CD14-positive monocyte (primary cell): ENCODE data around the gene RPS19BP1. TPM values are rescaled to one million over a fixed set of nuclear protein-coding genes. Genes with fewer than 3 reads are reported as not detected.

Experiments
- DNase-seq, 3 donors: peaks; one replicate each; pipeline ENCODE4 v3.0.0-alpha.2; 2011 to 2022
- H2AFZ ChIP-seq: 2 replicates; pipeline ENCODE4 v1.6.0; 2012; ENCODE audit warnings: mild to moderate bottlenecking, low read depth, low read length, inconsistent platforms; ENCODE audit not compliant: insufficient read depth, poor library complexity, severe bottlenecking
- H3K27ac ChIP-seq, 2 donors: 1 replicate in 1 of 2; 2 replicates in 1 of 2; pipeline ENCODE4 v1.5.1; 2012 to 2013; ENCODE audit warnings: low read length in 2 of 2, control low read depth in 1 of 2, inconsistent platforms in 1 of 2, low read depth in 1 of 2, mild to moderate bottlenecking in 1 of 2
- H3K27me3 ChIP-seq, 2 donors: one replicate each; pipeline versions ENCODE4 v1.6.0 to v1.6.1; 2011 to 2013; ENCODE audit warnings: low read length in 2 of 2; ENCODE audit not compliant: control insufficient read depth in 2 of 2, insufficient read depth in 2 of 2
- H3K36me3 ChIP-seq, 2 donors: replicated peaks in 1 of 2; 1 replicate in 1 of 2; 2 replicates in 1 of 2; pipeline versions ENCODE4 v1.5.1 to v1.6.1; 2012 to 2013; ENCODE audit warnings: low read length in 2 of 2, control low read depth in 1 of 2, inconsistent platforms in 1 of 2, mild to moderate bottlenecking in 1 of 2; ENCODE audit not compliant: insufficient read depth in 2 of 2, control insufficient read depth in 1 of 2
- H3K4me1 ChIP-seq, 2 donors: 1 replicate in 1 of 2; 2 replicates in 1 of 2; pipeline versions ENCODE4 v1.5.1 to v1.6.1; 2012 to 2013; ENCODE audit warnings: low read length in 2 of 2, control low read depth in 1 of 2, inconsistent platforms in 1 of 2, mild to moderate bottlenecking in 1 of 2, moderate library complexity in 1 of 2; ENCODE audit not compliant: insufficient read depth in 2 of 2, control insufficient read depth in 1 of 2
- H3K4me2 ChIP-seq: replicated peaks from 2 replicates; pipeline ENCODE3; 2012; ENCODE audit warnings: low read length, moderate library complexity, mild to moderate bottlenecking; ENCODE audit not compliant: poor library complexity, severe bottlenecking; ENCODE audit errors: extremely low read depth
- H3K4me3 ChIP-seq, 3 experiments: fragments of 200-600 bp in 1 of 3; sonication (generic) in 1 of 3; replicated peaks in 1 of 3; 1 replicate in 2 of 3; 2 replicates in 1 of 3; pipeline ENCODE4 v1.5.1; 2011 to 2013; ENCODE audit warnings: low read length in 3 of 3, mild to moderate bottlenecking in 3 of 3, control low read depth in 2 of 3, low read depth in 2 of 3, inconsistent platforms in 1 of 3, moderate library complexity in 1 of 3
- H3K79me2 ChIP-seq: 2 replicates; pipeline ENCODE4 v1.6.0; 2012; ENCODE audit warnings: mild to moderate bottlenecking, control low read depth, inconsistent platforms, low read length, moderate library complexity; ENCODE audit not compliant: insufficient read depth
- H3K9ac ChIP-seq: 2 replicates; pipeline ENCODE4 v1.6.0; 2017; ENCODE audit warnings: low read length, mild to moderate bottlenecking; ENCODE audit not compliant: insufficient read depth, poor library complexity, severe bottlenecking
- H3K9me3 ChIP-seq, 2 donors: replicated peaks in 1 of 2; 1 replicate in 1 of 2; 2 replicates in 1 of 2; pipeline versions ENCODE4 v1.5.1 to v1.6.1; 2012 to 2013; ENCODE audit warnings: low read length in 2 of 2, control low read depth in 1 of 2; ENCODE audit not compliant: control insufficient read depth in 1 of 2, insufficient read depth in 1 of 2
- H4K20me1 ChIP-seq: 2 replicates; pipeline ENCODE4 v1.6.0; 2012; ENCODE audit warnings: mild to moderate bottlenecking, low read length, control low read depth, moderate library complexity; ENCODE audit not compliant: insufficient read depth
- H3K27ac Mint-ChIP-seq, 7 donors: one replicate each; pipeline ENCODE4 v1.8.0; 2020; ENCODE audit warnings: mild to moderate bottlenecking in 7 of 7, mixed read lengths in 7 of 7, moderate library complexity in 6 of 7, inconsistent platforms in 2 of 7
- H3K27me3 Mint-ChIP-seq, 3 donors: one replicate each; pipeline ENCODE4 v1.8.0; 2021 to 2022; ENCODE audit warnings: low read depth in 3 of 3, mild to moderate bottlenecking in 3 of 3, mixed read lengths in 3 of 3, moderate library complexity in 3 of 3, inconsistent platforms in 1 of 3
- H3K36me3 Mint-ChIP-seq, 2 donors: one replicate each; pipeline ENCODE4 v1.8.0; 2020; ENCODE audit warnings: mixed read lengths in 2 of 2, inconsistent platforms in 1 of 2, mild to moderate bottlenecking in 1 of 2
- H3K4me1 Mint-ChIP-seq: one replicate; pipeline ENCODE4 v1.8.0; 2020; ENCODE audit warnings: mild to moderate bottlenecking, mixed read lengths
- H3K4me3 Mint-ChIP-seq, 2 donors: one replicate each; pipeline ENCODE4 v1.8.0; 2020; ENCODE audit warnings: mild to moderate bottlenecking in 2 of 2, mixed read lengths in 2 of 2, moderate library complexity in 1 of 2
- H3K9me3 Mint-ChIP-seq, 7 donors: one replicate each; pipeline ENCODE4 v1.8.0; 2020 to 2022; ENCODE audit warnings: mixed read lengths in 7 of 7, mild to moderate bottlenecking in 6 of 7, moderate library complexity in 6 of 7, inconsistent platforms in 2 of 7
- CTCF ChIP-seq: fragments of 200-600 bp; IDR thresholded peaks from one replicate; pipeline ENCODE4 v1.8.0; 2022; ENCODE audit warnings: antibody characterized with exemption, mild to moderate bottlenecking
- WGBS: methylation state at CpG from one replicate; pipeline ENCODE4 v1.1.5; 2013; ENCODE audit warnings: missing lambda C conversion rate; ENCODE audit not compliant: insufficient coverage; 5-methylcytosine and 5-hydroxymethylcytosine counted together
- intact Hi-C, 2 donors: fragments of 100-400 bp; cut with micrococcal nuclease; formaldehyde crosslinking; loops; one replicate each; pipeline versions ENCODE4 v1.15.0 to v1.15.1; 2023
- polyA plus RNA-seq, 3 donors: library from polyadenylated mRNA; depleted of rRNA in 1 of 3; unstranded in 2 of 3; stranded (reverse) in 1 of 3; fragments of 300-500 nt in 2 of 3; fragments of >200 nt in 1 of 3; fragmentation: Illumina TruSeq in 2 of 3; gene quantifications; 1 replicate in 2 of 3; 2 replicates in 1 of 3; pipeline ENCODE4 v1.2.3, GENCODE V29; 2012 to 2021

Gene RPS19BP1
- polyA plus RNA-seq, 3 donors, result 59.9 to 106 (median 73.5) TPM

- H3K27me3 Mint-ChIP-seq, result peaks cover 3 to 6% (median 4%) of the 10 kb centered on the region in 3 donors
- no peaks in the 10 kb centered on the region for H3K36me3 ChIP-seq
- no peaks in the 10 kb centered on the region for H3K9me3 ChIP-seq
- peaks cover 41% of the 10 kb centered on the region for H3K4me1 Mint-ChIP-seq
- no peaks in the 10 kb centered on the region for H3K79me2 ChIP-seq
- peak overlapping the region; percentile 84 to 94 (median 90) for H3K27ac Mint-ChIP-seq
- no peak for TF ChIP-seq CTCF
- DNase-seq, result peak; percentile 82 to 96 (median 87)
- peak overlapping the region; percentile 63 for H2AFZ ChIP-seq
- peaks cover 25 to 41% of the 10 kb centered on the region in 2 donors for H3K4me1 ChIP-seq
- H3K27me3 ChIP-seq, result no peaks in the 10 kb centered on the region
- 51% methylated on average over 10 of the region's 10 CpGs for WGBS
- H3K4me3 ChIP-seq, result peak overlapping the region in 1 of 3 experiments; percentile 14
- peak overlapping the region; percentile 16 for H3K9ac ChIP-seq
- peak overlapping the region; percentile 80 to 84 for H3K27ac ChIP-seq
- no peaks in the 10 kb centered on the region for H4K20me1 ChIP-seq
- H3K36me3 Mint-ChIP-seq, result no peaks in the 10 kb centered on the region
- intact Hi-C loops, result loop anchor here (5.0 kb wide), 2 partner anchors 33 to 38 kb away; partner anchors contain the start of gene RPS19BP1 (in 1 of the 2)
- no peak overlapping the region for H3K4me2 ChIP-seq
- peak overlapping the region in 1 of 2 donors; percentile 67 for H3K4me3 Mint-ChIP-seq
- H3K9me3 Mint-ChIP-seq, result no peaks in the 10 kb centered on the region
Observed at GRCh38 chr22:39494471-39495120, 38.0 kb downstream of the RPS19BP1 start.

- Histone ChIP-seq H2AFZ (no peak overlapping the region), H3K4me3 (no peak overlapping the region), H3K27ac (peak overlapping the region in 1 of 2 donors; percentile 84), H3K27me3 (no peaks in the 10 kb centered on the region), H4K20me1 (no peaks in the 10 kb centered on the region), H3K4me1 (peaks cover 30 to 44% of the 10 kb centered on the region in 2 donors), H3K9me3 (no peaks in the 10 kb centered on the region), H3K36me3 (no peaks in the 10 kb centered on the region), H3K9ac (no peak overlapping the region), H3K79me2 (no peaks in the 10 kb centered on the region), H3K4me2 (no peak overlapping the region)
- Mint-ChIP-seq H3K27ac (peak overlapping the region in 6 of 7 donors; percentile 11 to 92 (median 84)), H3K36me3 (no peaks in the 10 kb centered on the region), H3K9me3 (no peaks in the 10 kb centered on the region), H3K4me1 (peaks cover 45% of the 10 kb centered on the region), H3K4me3 (no peak overlapping the region), H3K27me3 (peaks cover 1 to 6% (median 3%) of the 10 kb centered on the region in 3 donors)
- 90% methylated on average over 3 of the region's 4 CpGs for WGBS
- no peak for TF ChIP-seq CTCF
- intact Hi-C loops, result loop anchor here (5.0 kb wide), 2 partner anchors 34 to 39 kb away; partner anchors contain the start of gene RPS19BP1 (in 1 of the 2)
- peak in 1 of 3 donors; percentile 47 for DNase-seq
Observed at GRCh38 chr22:39493759-39494158, 38.8 kb downstream of the RPS19BP1 start.
